ENCODE data around the gene THOP1. TPM values are rescaled to one million over a fixed set of nuclear protein-coding genes. Genes with fewer than 3 reads are reported as not detected.

Gene THOP1
- polyA plus RNA-seq, 2 donors: 56.5 to 77.4 TPM

DNA sequence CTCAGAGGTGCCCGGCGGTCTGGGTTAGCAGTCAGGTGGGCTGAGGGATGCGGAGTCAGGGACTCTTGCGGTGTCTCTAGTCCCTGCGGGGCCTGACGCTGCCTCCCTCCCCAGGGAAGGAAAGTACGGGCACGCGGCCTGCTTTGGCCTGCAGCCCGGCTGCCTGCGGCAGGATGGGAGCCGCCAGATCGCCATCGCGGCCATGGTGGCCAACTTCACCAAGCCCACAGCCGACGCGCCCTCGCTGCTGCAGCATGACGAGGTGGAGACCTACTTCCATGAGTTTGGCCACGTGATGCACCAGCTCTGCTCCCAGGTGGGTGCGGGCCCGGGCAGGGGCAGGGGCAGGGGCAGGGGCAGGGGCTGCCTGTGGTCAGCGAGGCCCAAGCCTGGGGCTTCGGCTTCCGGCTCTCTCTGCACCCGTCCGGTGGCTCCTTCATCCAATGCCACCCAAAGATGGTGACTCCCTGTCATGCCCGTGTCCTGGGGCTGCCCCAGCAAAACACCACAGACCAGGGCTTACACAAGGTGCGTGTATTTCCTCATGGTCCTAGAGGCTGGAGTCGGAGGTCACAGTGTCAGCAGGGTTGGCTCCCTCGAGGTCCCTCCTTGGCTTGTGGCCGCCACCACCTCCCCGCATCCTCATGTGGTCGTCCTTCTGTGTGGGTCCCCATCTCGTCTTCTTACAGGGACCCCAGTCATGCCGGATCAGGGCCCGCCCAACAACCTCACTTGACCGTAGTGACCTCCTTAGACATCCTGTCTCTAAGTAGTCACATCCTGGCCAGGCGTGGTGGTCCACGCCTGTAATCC lies 23.0 kb downstream of the THOP1 start:
- Histone ChIP-seq H3K4me1 (ENCODE audit: control insufficient read depth in 2 of 2, insufficient read depth in 2 of 2, low read length in 1 of 2) (no peaks in the 10 kb centered on the region), H3K27ac (ENCODE audit: low read depth in 2 of 2, low read length in 1 of 2) (no peak overlapping the region), H3K9me3 (ENCODE audit: control insufficient read depth in 2 of 2, insufficient read depth in 1 of 2, low read depth in 1 of 2, low read length in 1 of 2) (peaks cover 0 to 2% of the 10 kb centered on the region in 2 donors), H3K36me3 (ENCODE audit: control insufficient read depth in 2 of 2, insufficient read depth in 2 of 2, low read length in 1 of 2) (peaks cover 0 to 74% of the 10 kb centered on the region in 2 donors), H3K4me3 (ENCODE audit: low read depth in 1 of 2, low read length in 2 of 2) (no peak overlapping the region), H3K27me3 (ENCODE audit: control insufficient read depth in 1 of 2, insufficient read depth in 2 of 2, low read length in 2 of 2) (no peaks in the 10 kb centered on the region)
- 94 to 97% methylated on average over 40 to 41 of the region's 41 CpGs for WGBS, 2 donors

DNA sequence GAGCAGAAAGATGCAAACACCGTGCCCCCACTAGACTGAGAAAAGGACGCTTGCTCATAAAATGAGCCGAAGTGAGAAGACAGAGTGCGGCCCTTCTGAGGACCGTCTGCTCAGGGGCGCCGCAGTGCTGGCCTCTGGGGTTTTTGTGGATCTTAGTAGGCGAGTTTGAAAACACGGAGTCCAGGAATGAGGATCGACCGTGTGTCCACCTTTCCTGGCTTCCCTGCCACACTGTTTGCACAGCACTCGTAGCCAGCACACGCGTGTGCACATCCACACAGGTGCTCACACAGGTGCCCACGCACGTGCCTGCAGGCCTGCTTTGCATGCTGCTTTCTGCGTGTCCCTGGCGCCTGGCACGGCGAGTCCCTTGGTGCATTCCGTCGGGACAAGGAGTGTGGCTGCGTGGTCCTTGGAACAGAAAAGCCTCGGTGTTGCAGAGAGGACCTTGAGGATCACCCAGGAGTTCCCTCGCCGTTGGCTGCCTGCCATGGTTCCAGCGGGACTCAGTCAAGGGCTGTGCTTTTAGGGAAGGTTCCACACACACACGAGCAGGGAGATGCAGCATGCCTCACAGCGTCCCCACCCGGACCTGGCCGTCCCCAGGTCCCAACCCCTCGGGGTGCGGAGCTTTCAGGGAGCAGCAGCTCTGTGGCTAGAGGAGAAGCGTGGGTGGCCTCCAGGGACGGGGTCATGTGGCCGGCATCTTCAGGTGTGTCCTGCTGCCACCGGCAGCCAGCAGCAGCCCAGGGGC lies 24.3 kb downstream of the THOP1 start:
- WGBS, 2 donors: 92% methylated on average over 37 of the region's 37 CpGs
- no peak overlapping the region for H3K4me3 ChIP-seq (ENCODE audit: low read depth in 1 of 2, low read length in 2 of 2)
- H3K27me3 ChIP-seq (ENCODE audit: control insufficient read depth in 1 of 2, insufficient read depth in 2 of 2, low read length in 2 of 2): no peaks in the 10 kb centered on the region
- H3K27ac ChIP-seq (ENCODE audit: low read depth in 2 of 2, low read length in 1 of 2): no peak overlapping the region
- no peaks in the 10 kb centered on the region for H3K4me1 ChIP-seq (ENCODE audit: control insufficient read depth in 2 of 2, insufficient read depth in 2 of 2, low read length in 1 of 2)
- H3K9me3 ChIP-seq (ENCODE audit: control insufficient read depth in 2 of 2, insufficient read depth in 1 of 2, low read depth in 1 of 2, low read length in 1 of 2): peaks cover 0 to 2% of the 10 kb centered on the region in 2 donors
- peaks cover 0 to 70% of the 10 kb centered on the region in 2 donors for H3K36me3 ChIP-seq (ENCODE audit: control insufficient read depth in 2 of 2, insufficient read depth in 2 of 2, low read length in 1 of 2)

DNA sequence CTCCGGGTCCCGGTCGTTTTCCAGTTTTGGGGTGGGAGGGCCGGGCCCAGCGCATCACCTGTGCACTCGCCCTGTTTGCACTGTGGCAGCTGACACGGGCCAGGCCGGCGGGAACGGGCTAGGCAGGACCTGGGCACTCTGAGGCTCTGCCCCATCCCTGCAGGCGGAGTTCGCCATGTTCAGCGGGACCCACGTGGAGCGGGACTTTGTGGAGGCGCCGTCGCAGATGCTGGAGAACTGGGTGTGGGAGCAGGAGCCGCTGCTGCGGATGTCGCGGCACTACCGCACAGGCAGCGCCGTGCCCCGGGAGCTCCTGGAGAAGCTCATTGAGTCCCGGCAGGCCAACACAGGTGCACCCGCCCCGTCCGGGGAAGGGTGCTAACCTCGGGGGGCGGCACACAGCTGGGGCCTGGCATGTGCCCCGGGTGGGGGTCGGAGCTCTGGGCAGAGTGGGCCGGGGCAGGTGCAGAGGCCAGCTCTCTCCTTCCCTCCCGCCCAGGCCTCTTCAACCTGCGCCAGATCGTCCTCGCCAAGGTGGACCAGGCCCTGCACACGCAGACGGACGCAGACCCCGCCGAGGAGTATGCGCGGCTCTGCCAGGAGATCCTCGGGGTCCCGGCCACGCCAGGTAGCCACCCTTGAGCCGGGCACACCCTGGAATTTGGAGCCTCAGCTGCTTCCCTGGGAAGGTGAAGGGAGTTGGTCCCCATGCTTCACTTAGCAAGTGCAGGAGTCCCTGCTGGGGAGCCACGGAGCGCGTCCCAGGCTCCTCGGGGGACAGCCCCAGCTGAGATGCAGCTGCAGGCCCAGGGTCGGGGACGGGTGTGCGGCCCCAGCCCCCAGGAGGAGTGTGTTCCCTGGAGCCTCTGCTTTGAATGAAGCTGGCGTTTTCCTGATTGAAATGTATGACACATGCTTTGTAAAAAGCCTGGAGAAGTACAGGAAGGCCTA lies 25.1 kb downstream of the THOP1 start:
- Histone ChIP-seq H3K27ac (ENCODE audit: low read depth in 2 of 2, low read length in 1 of 2) (no peak overlapping the region), H3K4me1 (ENCODE audit: control insufficient read depth in 2 of 2, insufficient read depth in 2 of 2, low read length in 1 of 2) (no peaks in the 10 kb centered on the region), H3K9me3 (ENCODE audit: control insufficient read depth in 2 of 2, insufficient read depth in 1 of 2, low read depth in 1 of 2, low read length in 1 of 2) (peaks cover 0 to 2% of the 10 kb centered on the region in 2 donors), H3K4me3 (ENCODE audit: low read depth in 1 of 2, low read length in 2 of 2) (no peak overlapping the region), H3K27me3 (ENCODE audit: control insufficient read depth in 1 of 2, insufficient read depth in 2 of 2, low read length in 2 of 2) (no peaks in the 10 kb centered on the region), H3K36me3 (ENCODE audit: control insufficient read depth in 2 of 2, insufficient read depth in 2 of 2, low read length in 1 of 2) (peaks cover 0 to 63% of the 10 kb centered on the region in 2 donors)
- WGBS, 2 donors: 94% methylated on average over 58 of the region's 58 CpGs

DNA sequence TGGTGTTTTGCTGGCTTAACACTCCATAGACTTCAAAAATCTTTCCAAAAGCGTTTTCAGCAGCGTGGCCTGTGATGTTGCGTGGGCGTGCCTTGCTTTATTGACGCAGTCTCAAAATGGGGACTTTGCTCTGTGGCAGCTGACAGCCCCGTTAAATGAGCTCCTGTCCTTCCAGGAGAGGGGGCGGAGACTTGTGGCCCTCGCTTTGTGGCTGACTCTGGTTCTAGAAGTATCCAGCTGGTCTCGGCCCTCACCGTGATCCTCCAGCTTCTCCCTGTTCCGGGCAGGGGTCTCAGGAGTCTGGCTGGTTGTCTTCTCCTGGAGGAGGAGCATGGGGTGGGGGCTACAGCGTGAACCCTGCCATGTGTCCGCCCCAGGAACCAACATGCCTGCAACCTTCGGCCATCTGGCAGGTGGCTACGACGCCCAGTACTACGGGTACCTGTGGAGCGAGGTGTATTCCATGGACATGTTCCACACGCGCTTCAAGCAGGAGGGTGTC lies 26.0 kb downstream of the THOP1 start:
- Histone ChIP-seq H3K9me3 (ENCODE audit: control insufficient read depth in 2 of 2, insufficient read depth in 1 of 2, low read depth in 1 of 2, low read length in 1 of 2) (peaks cover 0 to 2% of the 10 kb centered on the region in 2 donors), H3K36me3 (ENCODE audit: control insufficient read depth in 2 of 2, insufficient read depth in 2 of 2, low read length in 1 of 2) (peaks cover 0 to 59% of the 10 kb centered on the region in 2 donors), H3K4me3 (ENCODE audit: low read depth in 1 of 2, low read length in 2 of 2) (no peak overlapping the region), H3K27me3 (ENCODE audit: control insufficient read depth in 1 of 2, insufficient read depth in 2 of 2, low read length in 2 of 2) (no peaks in the 10 kb centered on the region), H3K4me1 (ENCODE audit: control insufficient read depth in 2 of 2, insufficient read depth in 2 of 2, low read length in 1 of 2) (no peaks in the 10 kb centered on the region), H3K27ac (ENCODE audit: low read depth in 2 of 2, low read length in 1 of 2) (no peak overlapping the region)
- 91 to 95% methylated on average over 20 of the region's 20 CpGs for WGBS, 2 donors

DNA sequence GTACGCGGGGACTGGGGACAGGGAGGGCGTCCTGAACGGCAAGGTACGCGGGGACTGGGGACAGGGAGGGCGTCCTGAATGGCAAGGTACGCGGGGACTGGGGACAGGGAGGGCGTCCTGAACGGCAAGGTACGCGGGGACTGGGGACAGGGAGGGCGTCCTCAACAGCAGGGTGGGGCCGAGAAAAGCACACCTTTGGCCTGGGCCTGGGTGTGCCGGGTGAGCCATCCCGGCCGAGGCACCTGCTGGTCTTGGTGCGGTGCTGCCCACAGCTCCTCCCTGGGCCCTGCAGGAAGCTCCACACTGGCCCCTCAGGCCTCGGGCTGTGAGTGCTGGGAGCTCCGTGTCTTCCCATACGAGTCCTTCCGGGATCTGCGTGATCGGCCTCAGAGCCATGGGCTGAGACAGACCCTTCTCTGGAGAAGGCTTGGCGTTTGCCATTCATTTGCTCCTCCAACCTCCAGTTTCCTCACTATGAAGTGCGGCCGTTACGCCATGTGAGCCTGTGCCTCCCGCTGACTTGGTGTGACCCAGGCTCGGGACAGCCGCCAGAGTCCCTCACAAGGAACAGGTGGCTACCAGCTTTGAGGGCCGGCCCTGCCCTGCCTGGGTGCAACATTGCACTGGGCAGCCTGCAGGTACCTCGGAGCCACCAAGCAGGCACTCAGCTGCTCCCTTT lies 26.6 kb downstream of the THOP1 start:
- no peaks in the 10 kb centered on the region for H3K27me3 ChIP-seq (ENCODE audit: control insufficient read depth in 1 of 2, insufficient read depth in 2 of 2, low read length in 2 of 2)
- H3K9me3 ChIP-seq (ENCODE audit: control insufficient read depth in 2 of 2, insufficient read depth in 1 of 2, low read depth in 1 of 2, low read length in 1 of 2): peaks cover 0 to 2% of the 10 kb centered on the region in 2 donors
- no peak overlapping the region for H3K4me3 ChIP-seq (ENCODE audit: low read depth in 1 of 2, low read length in 2 of 2)
- H3K4me1 ChIP-seq (ENCODE audit: control insufficient read depth in 2 of 2, insufficient read depth in 2 of 2, low read length in 1 of 2): no peaks in the 10 kb centered on the region
- peaks cover 0 to 54% of the 10 kb centered on the region in 2 donors for H3K36me3 ChIP-seq (ENCODE audit: control insufficient read depth in 2 of 2, insufficient read depth in 2 of 2, low read length in 1 of 2)
- WGBS, 2 donors: 85 to 93% methylated on average over 29 to 34 of the region's 34 CpGs
- H3K27ac ChIP-seq (ENCODE audit: low read depth in 2 of 2, low read length in 1 of 2): no peak overlapping the region

DNA sequence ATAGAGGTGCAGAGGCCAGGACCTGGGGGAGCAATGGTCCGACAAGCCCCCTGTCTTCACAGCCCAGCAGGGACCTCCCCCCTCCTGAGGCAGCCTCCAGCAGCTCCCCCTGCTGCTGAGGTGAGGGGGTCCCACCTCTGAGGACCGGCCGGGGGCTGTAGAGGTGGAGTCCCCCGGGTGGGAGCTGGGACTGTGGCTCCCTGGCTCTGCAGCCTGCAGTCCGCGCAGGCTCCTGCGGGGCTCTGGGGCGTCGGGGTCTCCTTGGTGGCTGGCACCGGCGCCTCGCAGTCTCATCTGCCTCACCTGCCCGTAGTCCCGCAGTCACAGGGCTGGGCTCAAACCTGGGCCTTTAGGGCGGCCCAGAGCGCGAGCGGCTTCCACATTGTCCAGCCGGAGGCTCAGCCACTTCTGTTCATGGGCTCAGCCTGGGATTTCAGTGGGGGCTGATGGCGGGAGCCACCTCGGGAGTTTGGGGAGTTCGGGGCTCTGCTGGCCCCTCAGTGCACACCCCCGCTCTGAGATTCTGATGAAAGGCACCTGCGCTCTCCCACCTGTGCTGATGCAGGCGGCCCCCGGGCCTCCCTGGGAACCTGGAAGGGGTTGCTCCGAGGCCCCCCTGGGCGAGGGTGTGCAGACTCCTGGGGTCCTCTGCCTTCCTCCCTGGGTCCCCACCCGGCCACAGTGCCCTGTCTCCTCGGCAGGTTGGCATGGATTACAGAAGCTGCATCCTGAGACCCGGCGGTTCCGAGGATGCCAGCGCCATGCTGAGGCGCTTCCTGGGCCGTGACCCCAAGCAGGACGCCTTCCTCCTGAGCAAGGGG lies 27.3 kb downstream of the THOP1 start:
- no peak overlapping the region for H3K4me3 ChIP-seq (ENCODE audit: low read depth in 1 of 2, low read length in 2 of 2)
- peaks cover 0 to 47% of the 10 kb centered on the region in 2 donors for H3K36me3 ChIP-seq (ENCODE audit: control insufficient read depth in 2 of 2, insufficient read depth in 2 of 2, low read length in 1 of 2)
- no peaks in the 10 kb centered on the region for H3K4me1 ChIP-seq (ENCODE audit: control insufficient read depth in 2 of 2, insufficient read depth in 2 of 2, low read length in 1 of 2)
- H3K27me3 ChIP-seq (ENCODE audit: control insufficient read depth in 1 of 2, insufficient read depth in 2 of 2, low read length in 2 of 2): no peaks in the 10 kb centered on the region
- no peak overlapping the region for H3K27ac ChIP-seq (ENCODE audit: low read depth in 2 of 2, low read length in 1 of 2)
- H3K9me3 ChIP-seq (ENCODE audit: control insufficient read depth in 2 of 2, insufficient read depth in 1 of 2, low read depth in 1 of 2, low read length in 1 of 2): peaks cover 0 to 2% of the 10 kb centered on the region in 2 donors
- 92 to 93% methylated on average over 37 of the region's 37 CpGs for WGBS, 2 donors

DNA sequence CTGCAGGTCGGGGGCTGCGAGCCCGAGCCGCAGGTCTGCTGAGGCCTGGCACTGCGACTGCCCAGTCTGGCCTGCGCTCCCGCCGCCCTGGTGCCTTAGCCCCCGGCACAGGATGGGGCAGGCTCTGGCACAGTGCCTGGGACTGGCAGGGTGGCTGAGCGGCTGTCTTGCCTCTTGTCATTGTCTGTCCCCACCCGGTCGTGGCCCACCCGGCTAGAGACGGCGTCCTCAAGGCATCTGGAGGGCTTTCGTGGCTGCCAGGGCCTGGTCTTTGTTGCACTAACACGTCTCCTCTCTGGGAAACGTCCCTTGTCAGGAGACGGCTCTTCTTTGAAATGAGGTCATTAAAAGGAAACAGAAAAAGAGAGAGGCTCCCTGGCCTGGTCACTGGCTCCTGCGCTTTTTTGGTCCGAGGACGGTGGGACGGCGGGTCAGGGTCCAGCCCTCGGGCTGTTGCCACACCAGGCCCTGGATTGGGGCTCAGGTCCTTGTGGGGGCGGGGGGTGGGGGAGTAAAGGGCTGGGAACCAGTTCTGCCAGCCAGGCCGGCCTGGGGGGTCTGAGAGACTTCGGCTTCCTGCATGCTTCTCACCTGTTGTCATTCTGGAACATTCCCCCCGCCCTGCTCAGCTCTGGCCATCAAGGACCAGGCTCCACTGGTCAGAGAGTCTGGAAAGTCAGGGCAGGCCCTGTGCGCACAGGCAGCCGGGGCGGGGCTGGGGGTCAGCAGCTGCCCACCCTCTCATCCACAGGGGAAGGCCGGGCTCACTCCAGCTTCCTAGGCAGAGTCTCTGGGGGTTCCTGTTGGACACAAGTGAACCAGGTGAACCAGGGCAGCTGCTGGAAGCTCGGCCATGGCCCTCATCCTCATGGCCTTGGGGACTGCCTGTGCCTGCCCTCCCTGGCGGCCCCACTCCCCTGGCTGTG lies 28.2 kb downstream of the THOP1 start:
- Histone ChIP-seq H3K27ac (ENCODE audit: low read depth in 2 of 2, low read length in 1 of 2) (no peak overlapping the region), H3K27me3 (ENCODE audit: control insufficient read depth in 1 of 2, insufficient read depth in 2 of 2, low read length in 2 of 2) (no peaks in the 10 kb centered on the region), H3K9me3 (ENCODE audit: control insufficient read depth in 2 of 2, insufficient read depth in 1 of 2, low read depth in 1 of 2, low read length in 1 of 2) (peaks cover 0 to 2% of the 10 kb centered on the region in 2 donors), H3K4me1 (ENCODE audit: control insufficient read depth in 2 of 2, insufficient read depth in 2 of 2, low read length in 1 of 2) (no peaks in the 10 kb centered on the region), H3K4me3 (ENCODE audit: low read depth in 1 of 2, low read length in 2 of 2) (no peak overlapping the region), H3K36me3 (ENCODE audit: control insufficient read depth in 2 of 2, insufficient read depth in 2 of 2, low read length in 1 of 2) (peaks cover 0 to 39% of the 10 kb centered on the region in 2 donors)
- WGBS, 2 donors: 86 to 91% methylated on average over 35 of the region's 35 CpGs

Data from esophagus (tissue), 2 donors.